ENCODE data around the gene IL1A. TPM values are rescaled to one million over a fixed set of nuclear protein-coding genes. Genes with fewer than 3 reads are reported as not detected.
A peak's percentile ranks its signal among the peaks of the same experiment; 100 is the strongest.

IL1A gene
- total and polyA plus RNA-seq, 2 experiments from 2014 or later: not detected

DNA sequence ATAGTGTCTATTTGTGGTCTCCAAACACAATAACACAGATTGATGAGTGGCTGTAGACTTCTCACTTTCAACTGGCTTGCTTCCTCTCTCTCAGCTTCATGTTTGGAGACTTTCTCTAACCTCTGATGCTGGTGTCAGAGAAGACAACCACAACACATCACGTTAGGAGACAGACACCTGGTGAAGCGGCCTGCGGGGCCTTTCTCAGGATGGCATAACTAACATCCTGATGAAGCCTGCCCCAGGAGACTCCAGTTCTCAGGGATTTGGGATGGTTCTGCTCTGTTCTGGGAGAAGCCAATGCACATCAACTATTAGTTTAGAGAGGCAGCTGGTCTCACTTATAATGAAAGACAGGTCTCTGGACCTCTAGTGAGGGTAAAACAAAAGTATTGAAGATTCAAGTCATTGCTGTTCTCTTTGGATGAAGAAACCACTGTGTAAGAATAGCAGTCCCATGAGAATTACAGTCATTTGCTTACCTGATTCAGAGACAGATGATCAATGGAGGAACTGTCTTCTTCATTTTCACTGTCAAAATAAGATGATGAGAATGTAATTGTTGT lies 2.0 kb downstream of the IL1A start:
- no peak overlapping the region for H3K4me3 ChIP-seq
- no peaks in the 10 kb centered on the region for H3K36me3 ChIP-seq
- no peak overlapping the region for H3K27ac ChIP-seq
- no peaks in the 10 kb centered on the region for H3K27me3 ChIP-seq
- no peaks in the 10 kb centered on the region for H3K9me3 ChIP-seq (ENCODE audit: low read depth)
- TF ChIP-seq, protein P1, sequence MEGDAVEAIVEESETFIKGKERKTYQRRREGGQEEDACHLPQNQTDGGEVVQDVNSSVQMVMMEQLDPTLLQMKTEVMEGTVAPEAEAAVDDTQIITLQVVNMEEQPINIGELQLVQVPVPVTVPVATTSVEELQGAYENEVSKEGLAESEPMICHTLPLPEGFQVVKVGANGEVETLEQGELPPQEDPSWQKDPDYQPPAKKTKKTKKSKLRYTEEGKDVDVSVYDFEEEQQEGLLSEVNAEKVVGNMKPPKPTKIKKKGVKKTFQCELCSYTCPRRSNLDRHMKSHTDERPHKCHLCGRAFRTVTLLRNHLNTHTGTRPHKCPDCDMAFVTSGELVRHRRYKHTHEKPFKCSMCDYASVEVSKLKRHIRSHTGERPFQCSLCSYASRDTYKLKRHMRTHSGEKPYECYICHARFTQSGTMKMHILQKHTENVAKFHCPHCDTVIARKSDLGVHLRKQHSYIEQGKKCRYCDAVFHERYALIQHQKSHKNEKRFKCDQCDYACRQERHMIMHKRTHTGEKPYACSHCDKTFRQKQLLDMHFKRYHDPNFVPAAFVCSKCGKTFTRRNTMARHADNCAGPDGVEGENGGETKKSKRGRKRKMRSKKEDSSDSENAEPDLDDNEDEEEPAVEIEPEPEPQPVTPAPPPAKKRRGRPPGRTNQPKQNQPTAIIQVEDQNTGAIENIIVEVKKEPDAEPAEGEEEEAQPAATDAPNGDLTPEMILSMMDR (IDR thresholded peaks at IDR 0.05; ENCODE audit: low read depth, low read length): no peak
- no peak for DNase-seq (ENCODE audit: low read depth in 1 of 2, low spot score in 1 of 2)
- H3K4me1 ChIP-seq (ENCODE audit: low read depth): no peaks in the 10 kb centered on the region

DNA sequence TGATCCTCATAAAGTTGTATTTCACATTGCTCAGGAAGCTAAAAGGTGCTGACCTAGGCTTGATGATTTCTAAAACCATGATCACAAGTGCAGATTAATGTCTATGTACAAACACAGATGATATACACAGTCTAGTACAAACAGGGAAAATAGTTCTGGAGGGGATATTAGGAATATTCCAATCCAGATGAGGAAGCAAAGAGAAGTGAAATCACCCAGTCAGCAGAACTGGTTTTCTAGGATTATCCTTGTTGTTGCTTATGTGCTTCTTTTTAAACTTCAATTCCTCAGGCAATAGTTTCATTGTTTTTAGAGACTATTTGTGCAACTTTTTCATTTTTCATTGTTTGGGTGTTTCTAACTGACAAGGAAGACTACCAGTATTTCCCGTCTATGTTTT lies 4.7 kb downstream of the IL1A start:
- H3K27me3 ChIP-seq: no peaks in the 10 kb centered on the region
- no peak overlapping the region for H3K27ac ChIP-seq
- H3K9me3 ChIP-seq (ENCODE audit: low read depth): no peaks in the 10 kb centered on the region
- H3K36me3 ChIP-seq: no peaks in the 10 kb centered on the region
- H3K4me3 ChIP-seq: no peak overlapping the region
- no peak for DNase-seq (ENCODE audit: low read depth in 1 of 2, low spot score in 1 of 2)
- no peaks in the 10 kb centered on the region for H3K4me1 ChIP-seq (ENCODE audit: low read depth)
- TF ChIP-seq, protein P1 (IDR thresholded peaks at IDR 0.05; ENCODE audit: low read depth, low read length): no peak

DNA sequence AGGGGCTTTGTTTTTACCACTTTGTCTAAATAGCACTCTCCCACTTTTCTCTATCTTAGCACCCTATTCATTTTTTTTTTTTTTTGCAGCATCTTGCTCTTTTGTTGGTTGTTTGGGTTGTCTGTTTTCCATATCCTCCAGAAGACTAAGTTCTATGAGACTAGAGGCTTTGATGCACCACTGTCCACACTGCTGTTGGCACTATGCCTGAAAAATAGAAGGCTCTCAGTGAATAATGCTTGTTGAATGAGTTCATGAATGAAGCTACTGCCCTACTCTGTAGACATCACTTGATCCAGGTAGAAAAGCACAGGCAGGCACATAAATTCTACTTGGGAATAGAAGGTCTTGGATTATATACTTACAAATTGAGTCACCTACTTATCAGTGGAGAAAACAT lies 7.3 kb downstream of the IL1A start:
- Histone ChIP-seq H3K27ac (no peak overlapping the region), H3K36me3 (no peaks in the 10 kb centered on the region), H3K4me1 (ENCODE audit: low read depth) (no peaks in the 10 kb centered on the region), H3K9me3 (ENCODE audit: low read depth) (no peaks in the 10 kb centered on the region), H3K4me3 (no peak overlapping the region), H3K27me3 (no peaks in the 10 kb centered on the region)
- TF ChIP-seq, protein P1 (IDR thresholded peaks at IDR 0.05; ENCODE audit: low read depth, low read length): no peak
- no peak for DNase-seq (ENCODE audit: low read depth in 1 of 2, low spot score in 1 of 2)

DNA sequence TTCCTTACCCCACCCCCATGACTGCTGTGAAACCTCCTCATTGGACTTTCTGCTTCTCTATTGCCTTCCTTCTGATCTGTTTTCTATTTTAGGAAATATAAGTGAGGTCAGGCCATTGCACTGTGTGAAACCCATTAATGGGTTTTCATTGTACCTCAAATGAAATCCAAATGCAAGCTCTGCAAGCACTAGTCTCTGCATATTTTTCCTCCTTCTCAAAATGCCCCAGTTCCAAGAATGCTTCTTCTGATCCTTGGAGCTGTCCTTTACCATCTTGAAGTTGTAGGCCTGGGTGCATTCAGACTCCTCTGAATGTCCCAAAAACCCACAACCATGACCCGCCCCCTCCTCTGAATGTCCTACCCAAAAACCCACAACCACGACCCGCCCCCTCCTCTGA lies 8.2 kb downstream of the IL1A start:
- Histone ChIP-seq H3K27ac (no peak overlapping the region), H3K9me3 (ENCODE audit: low read depth) (no peaks in the 10 kb centered on the region), H3K27me3 (no peaks in the 10 kb centered on the region), H3K4me1 (ENCODE audit: low read depth) (no peaks in the 10 kb centered on the region), H3K36me3 (no peaks in the 10 kb centered on the region), H3K4me3 (no peak overlapping the region)
- TF ChIP-seq, protein P1 (IDR thresholded peaks at IDR 0.05; ENCODE audit: low read depth, low read length): no peak
- no peak for DNase-seq (ENCODE audit: low read depth in 1 of 2, low spot score in 1 of 2)

DNA sequence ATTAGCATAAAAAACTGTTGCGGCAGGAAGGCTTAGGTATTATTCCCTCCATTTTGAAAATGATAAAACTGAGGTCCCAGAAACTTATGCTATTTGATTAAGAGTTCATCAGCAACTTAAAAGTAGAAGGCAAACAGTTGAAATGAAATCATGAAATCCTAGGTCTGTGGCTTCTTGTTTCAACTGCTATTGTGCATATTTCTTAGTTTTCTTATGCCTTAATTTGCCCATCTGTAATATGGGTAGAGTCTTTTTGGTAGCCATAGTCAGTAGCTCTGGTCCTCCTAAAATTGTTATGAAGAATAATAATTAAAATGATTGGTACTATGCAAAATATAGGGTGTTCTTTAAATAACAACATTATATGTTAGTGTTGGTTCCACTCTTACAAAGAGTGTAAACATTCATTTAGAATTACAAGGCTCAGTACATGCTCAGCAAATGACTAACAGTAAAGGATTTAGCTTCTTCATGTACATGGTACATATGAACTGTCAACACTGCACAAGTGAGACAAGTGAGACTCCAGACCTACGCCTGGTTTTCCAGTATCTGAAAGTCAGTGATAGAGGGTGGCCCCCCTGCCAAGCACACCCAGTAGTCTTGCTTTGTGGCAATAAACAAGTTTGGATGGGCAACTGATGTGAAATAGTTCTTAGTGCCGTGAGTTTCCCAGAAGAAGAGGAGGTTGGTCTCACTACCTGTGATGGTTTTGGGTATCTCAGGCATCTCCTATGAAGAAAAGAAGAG lies 9.6 kb downstream of the IL1A start:
- Histone ChIP-seq H3K4me1 (ENCODE audit: low read depth) (no peaks in the 10 kb centered on the region), H3K9me3 (ENCODE audit: low read depth) (no peaks in the 10 kb centered on the region), H3K27ac (no peak overlapping the region), H3K36me3 (no peaks in the 10 kb centered on the region), H3K4me3 (no peak overlapping the region), H3K27me3 (no peaks in the 10 kb centered on the region)
- DNase-seq (ENCODE audit: low read depth in 1 of 2, low spot score in 1 of 2): peak in 1 of 2 donors; percentile 5
- TF ChIP-seq, protein P1 (IDR thresholded peaks at IDR 0.05; ENCODE audit: low read depth, low read length): no peak

All from cardiac muscle cell (in vitro differentiated cells and primary cell).